NCI-H2081 (cell line): ENCODE measurements around the gene NEURL2.

ENCODE experiments used
- DNase-seq, 2 experiments: peaks; one replicate each; lab custom pipeline; 2025; lab: John Stamatoyannopoulos, UW

The NEURL2 gene

GRCh38 chr20:45842169-45842812, 48.7 kb downstream of the NEURL2 start:
- DNase-seq: no peak

GRCh38 chr20:45841407-45842129, 49.4 kb downstream of the NEURL2 start:
- DNase-seq: no peak

- DNase-seq: no peak
Measured at GRCh38 chr20:45840700-45841198, 50.3 kb downstream of the NEURL2 start.
